Dermis microvascular lymphatic vessel endothelial cell (primary cell): ENCODE data around the gene ATG4B. TPM values are rescaled to one million over a fixed set of nuclear protein-coding genes. Genes with fewer than 3 reads are reported as not detected.
A peak's percentile ranks its signal among the peaks of the same experiment; 100 is the strongest.

Experiments used
- DNase-seq, 2 donors: peaks; one replicate each; pipeline versions ENCODE4 v3.0.0 to v3.0.0-alpha.2; 2010; ENCODE audit warnings: low read depth in 2 of 2
- total RNA-seq: library from RNA; depleted of rRNA; stranded (reverse); fragments of >200 nt; gene quantifications from 2 replicates; pipeline ENCODE4 v1.2.1, GENCODE V29; 2014

ATG4B gene
- total RNA-seq, 1 donor from 2014 or later = 32.6 TPM

DNA sequence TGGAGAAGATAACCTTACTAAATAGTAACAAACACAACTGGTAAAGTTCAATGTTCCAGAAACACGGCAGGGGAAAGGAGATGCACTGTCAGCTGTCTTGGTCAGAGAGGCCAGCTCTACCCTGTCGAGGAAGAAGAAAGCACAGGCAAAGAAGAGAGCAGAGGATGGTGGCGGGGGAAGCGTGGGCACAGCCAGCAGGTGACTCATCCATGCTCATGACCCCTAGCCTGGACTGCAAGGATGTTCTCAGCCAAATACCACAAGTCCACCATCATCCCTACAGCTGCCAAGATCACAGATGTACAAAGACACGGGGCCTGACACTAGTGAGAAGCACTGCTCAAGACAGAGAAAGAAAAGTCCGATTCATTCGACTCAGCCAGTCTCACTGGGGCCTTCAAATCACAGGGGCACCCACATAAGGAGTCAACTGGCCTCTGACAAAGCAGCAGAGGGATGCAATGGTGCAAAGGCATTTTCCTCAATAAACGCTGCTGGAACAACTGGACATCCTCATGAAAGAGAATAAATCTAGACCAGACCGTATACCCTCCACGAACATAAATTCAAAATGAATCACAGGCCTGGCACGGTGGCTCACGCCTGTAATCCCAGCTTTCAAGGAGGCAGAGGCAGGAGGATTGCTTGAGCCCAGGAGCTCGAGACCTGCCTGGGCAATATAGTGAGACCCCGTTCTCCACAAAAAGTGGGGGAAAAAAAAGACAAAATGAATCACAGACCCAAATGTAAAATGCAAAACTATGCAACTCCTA, 43.5 kb downstream of the ATG4B start:
- peak in 1 of 2 donors; percentile 79 for DNase-seq

DNA sequence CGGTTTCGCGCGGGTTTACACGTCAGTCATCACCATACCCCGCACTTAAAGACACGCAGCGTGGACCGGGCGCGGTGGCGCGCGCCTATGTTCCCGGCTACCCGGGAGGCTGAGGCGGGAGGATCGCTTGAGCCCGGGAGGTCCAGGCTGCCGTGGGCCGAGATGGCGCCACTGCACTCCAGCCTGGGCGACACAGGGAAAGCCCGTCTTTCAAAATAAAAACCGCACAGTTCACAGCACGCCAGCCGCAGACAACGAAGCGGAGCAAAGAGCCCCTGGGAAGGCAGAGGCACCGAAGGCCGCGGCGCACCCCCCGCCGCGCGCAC, 48.8 kb downstream of the ATG4B start:
- DNase-seq = no peak

DNA sequence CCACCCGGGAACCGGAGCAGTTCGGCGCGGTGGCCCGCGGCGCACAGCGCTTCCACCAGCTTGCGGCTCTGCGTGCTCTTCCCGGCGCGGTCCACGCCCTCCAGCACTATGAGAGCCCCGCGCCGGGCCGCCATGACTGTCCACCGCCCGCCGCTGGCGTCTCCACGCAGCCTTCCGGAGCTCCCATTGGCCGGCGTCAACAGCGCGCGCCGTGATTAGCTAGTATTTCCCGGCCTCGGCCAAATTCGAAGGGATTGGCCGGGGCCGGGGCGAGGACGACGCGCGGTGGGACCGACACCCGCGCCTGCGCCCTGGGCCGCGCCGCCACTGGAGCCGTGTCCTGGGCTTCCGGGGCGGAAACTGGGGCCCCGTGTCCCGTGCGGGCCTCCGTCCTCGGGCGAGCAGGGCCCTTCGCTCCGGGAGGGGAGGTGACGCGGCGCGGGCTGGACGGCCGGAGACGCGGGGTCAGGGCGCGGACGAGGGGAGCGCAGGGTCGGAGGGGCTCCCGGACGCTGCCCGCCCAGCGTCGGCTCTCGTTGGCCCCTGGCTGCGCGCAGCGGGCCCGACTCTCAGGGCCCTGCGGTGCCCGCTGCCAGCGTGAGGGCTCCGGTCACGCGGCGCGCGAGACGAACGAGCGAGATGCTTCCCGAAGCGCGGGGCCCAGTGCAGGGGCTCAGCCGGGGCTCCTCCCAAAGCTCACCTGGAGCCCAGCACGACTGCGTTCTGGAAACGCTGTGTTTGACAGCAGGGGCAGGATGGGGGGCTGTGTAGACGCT, 49.3 kb downstream of the ATG4B start, which contains the start of gene DTYMK:
TSS of gene DTYMK (minus strand) at position 166 of the 776 bp plus-strand sequence. CDS start at position 134, 32 bp downstream.
- peak; percentile 85 to 97 for DNase-seq

DNA sequence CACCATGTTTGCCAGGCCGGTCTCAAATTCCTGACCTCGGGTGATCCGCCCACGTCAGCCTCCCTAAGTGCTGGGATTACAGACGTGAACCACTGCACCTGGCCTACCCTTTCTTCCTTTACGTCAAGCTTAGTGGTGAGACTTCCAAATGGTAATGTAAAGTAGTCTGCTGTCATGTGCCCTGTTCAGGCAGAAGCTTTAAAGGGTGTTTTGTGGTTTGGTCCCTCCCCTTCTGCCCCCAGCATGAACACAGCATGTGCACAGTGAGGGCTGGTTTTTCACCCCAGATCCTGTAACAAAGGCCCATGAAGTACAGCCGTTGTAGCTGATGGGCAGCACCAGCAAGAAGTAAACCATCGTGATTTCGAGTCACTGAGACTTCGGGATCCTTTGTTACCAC, 51.8 kb downstream of the ATG4B start:
- DNase-seq = no peak

GRCh38 chr2:241690202-241690717, 52.8 kb downstream of the ATG4B start:
- DNase-seq = no peak

GRCh38 chr2:241692448-241692847, 55.0 kb downstream of the ATG4B start:
- no peak for DNase-seq

GRCh38 chr2:241695651-241696050, 58.2 kb downstream of the ATG4B start:
- no peak for DNase-seq

GRCh38 chr2:241701149-241701398, 63.6 kb downstream of the ATG4B start:
- DNase-seq = no peak

GRCh38 chr2:241701399-241702154, 64.1 kb downstream of the ATG4B start, which contains the start of gene ING5:
TSS of gene ING5 (plus strand) at chr2:241702039. CDS start at chr2:241702066, 27 bp downstream.
- DNase-seq = peak; percentile 68 to 94

GRCh38 chr2:241702155-241703031, 64.9 kb downstream of the ATG4B start:
- DNase-seq = peak; percentile 51 to 86

DNA sequence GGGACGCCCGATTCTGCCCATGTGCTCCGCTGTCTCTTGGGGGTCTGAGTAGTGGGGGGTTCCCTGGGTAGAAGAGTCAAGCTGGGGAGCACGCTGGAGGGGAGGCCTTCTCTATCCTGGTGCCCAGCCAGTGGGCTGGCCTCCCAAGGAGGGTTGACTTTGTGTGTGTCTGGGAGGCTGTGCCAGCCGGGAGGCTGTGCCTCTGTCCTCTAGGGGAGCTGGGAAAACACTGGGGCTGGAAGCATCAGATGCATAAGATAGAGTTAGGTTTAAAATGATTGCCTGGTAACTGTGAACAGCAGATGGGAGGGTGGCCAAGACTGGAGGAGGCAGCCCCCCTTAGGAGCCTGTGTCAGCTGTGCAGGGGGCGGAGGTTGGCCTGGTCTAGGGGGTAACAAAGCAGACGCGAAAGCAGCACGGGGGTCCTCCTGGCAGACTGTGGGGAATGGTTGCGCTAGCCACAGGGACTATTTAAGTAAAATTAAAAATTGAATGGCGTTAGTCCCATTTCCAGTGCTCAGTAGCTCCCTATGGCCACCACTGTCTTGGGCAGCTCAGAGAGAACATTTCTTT, 65.6 kb downstream of the ATG4B start:
- DNase-seq = peak in 1 of 2 donors; percentile 9

DNA sequence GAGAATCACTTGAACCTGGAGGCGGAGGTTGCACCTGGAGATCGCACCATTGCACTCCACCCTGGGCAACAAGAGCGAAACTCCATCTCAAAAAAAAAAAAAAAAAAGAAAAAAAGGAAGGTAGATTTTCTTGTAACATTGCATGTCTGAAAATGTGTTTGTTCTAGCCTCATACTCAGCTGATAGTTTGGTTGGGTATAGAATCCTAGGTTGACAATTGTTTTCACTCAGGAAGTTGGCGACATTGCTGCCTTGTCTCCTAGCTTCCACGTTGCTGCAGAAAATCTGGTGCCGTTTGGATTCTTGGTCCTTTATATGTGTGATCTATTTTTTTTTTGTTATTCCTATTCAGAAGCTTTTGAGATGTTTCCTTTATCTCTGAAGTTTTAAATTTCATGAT, 69.0 kb downstream of the ATG4B start:
- no peak for DNase-seq

GRCh38 chr2:241708879-241709278, 71.4 kb downstream of the ATG4B start:
- no peak for DNase-seq

DNA sequence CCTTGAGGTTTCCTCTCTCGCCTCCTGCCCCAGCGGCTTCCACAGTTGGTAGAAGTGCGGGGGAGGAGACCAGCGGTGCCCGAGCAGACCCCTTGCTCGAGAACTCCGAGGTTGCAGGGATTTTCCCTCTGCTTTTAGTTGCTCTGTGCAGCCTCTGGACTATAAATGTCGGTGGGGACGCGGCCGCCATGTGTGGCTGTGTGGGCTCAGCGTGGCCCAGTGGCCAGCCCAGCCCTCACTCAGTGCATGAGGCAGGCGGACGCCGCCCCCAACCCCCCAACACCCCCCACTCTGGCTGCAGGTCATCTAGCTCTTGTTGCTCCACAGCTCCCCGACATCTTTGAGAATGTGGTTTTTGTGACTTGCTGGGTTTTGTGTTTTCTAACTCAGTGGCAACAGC, 81.6 kb downstream of the ATG4B start:
- no peak for DNase-seq

DNA sequence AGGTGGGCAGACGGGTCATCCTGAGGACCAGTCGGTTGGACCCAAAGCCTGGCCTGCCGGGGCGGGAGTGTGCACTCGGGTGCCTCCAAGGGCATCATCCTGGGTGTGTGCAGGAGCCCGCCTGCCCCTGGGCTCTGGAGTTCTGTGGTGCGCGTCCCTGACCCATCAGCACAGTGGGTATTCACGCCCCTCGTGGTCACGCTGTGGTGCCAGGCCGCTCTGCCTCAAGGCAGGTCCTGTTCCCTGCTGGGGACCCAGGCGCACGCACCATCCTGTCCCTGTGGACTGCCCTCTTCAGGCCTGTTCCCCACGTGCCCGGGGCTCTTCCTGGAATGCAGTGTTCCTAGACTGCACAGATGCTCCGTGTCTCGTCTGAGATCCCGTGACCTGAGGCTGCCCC, 82.6 kb downstream of the ATG4B start:
- no peak for DNase-seq

GRCh38 chr2:241720560-241720959, 83.1 kb downstream of the ATG4B start:
- no peak for DNase-seq

DNA sequence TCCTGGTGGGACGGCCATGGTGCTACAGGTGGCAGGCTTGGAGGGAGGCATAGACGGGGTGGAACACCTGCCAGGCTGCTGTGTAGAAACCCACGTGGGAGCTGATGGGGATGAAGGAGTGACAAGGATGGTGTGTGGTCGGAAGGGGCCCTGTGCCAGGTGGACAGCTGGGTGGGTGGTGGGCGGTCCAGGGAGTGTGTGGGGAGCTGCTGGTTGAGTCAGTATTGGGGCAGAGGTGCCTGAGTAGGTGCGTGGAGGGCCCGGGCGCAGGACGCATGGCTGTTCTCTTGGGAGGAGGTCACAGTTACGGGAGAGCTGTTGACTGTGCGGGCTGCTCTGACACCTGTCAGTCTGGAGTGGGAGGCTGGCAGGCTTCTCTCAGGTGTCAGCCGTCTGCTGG, 84.4 kb downstream of the ATG4B start:
- no peak for DNase-seq

DNA sequence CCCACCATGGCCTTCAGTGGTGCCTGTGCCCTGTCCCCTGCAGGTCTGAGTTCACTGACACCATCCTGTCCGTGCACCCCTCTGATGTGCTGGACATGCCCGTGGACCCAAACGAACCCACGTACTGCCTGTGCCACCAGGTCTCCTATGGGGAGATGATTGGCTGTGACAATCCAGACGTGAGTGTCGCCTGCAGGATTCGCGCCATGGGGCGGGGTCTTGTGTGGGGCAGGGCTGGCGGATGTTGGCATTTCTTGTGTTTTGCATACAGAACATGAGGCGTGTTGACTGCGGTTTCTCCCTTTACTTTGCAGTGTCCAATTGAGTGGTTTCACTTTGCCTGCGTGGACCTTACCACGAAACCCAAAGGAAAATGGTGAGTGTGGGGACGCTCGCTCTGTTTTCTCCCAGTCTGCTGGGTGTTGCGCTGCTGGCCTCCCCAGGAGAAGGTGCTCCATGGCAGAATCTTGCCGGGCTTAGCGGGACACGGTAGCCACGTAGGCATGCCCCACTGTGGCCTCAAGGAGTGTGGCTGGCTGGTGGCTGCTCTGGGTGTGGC, 85.5 kb downstream of the ATG4B start:
- DNase-seq = no peak
